Stimulated activated CD8-positive, alpha-beta memory T cell treated with anti-CD3 and anti-CD28 coated beads, Interleukin-7, amount 100 ng/mL, for 4 hours (primary cell): ENCODE measurements around the gene RBKS.

Experiments
- DNase-seq, 2 donors: peaks; one replicate each; pipeline ENCODE4 v3.0.0-alpha.2; 2020; ENCODE audit warnings: low read depth in 2 of 2

Gene RBKS

GRCh38 chr2:27831279-27832050, 58.7 kb downstream of the RBKS start:
- DNase-seq: no peak

GRCh38 chr2:27830656-27831055, 59.5 kb downstream of the RBKS start:
- no peak for DNase-seq

- DNase-seq: no peak
Observed at GRCh38 chr2:27829791-27830190, 60.4 kb downstream of the RBKS start.

- DNase-seq: no peak
Observed at GRCh38 chr2:27828305-27828704, 61.9 kb downstream of the RBKS start.

- no peak for DNase-seq
Observed at GRCh38 chr2:27824401-27824800, 65.8 kb downstream of the RBKS start.

- no peak for DNase-seq
Observed at GRCh38 chr2:27823569-27823968, 66.6 kb downstream of the RBKS start.

GRCh38 chr2:27823135-27823534, 67.1 kb downstream of the RBKS start:
- no peak for DNase-seq

- DNase-seq: no peak
Observed at GRCh38 chr2:27822049-27822448, 68.1 kb downstream of the RBKS start.

GRCh38 chr2:27815860-27816438, 74.2 kb downstream of the RBKS start:
- no peak for DNase-seq

GRCh38 chr2:27814758-27815157, 75.4 kb downstream of the RBKS start:
- DNase-seq: no peak

GRCh38 chr2:27811768-27812167, 78.4 kb downstream of the RBKS start:
- DNase-seq: no peak

- no peak for DNase-seq
Observed at GRCh38 chr2:27810455-27810854, 79.7 kb downstream of the RBKS start.

- DNase-seq: no peak
Observed at GRCh38 chr2:27809761-27810241, 80.4 kb downstream of the RBKS start.

GRCh38 chr2:27808984-27809383, 81.2 kb downstream of the RBKS start:
- DNase-seq: no peak

GRCh38 chr2:27808418-27808817, 81.8 kb downstream of the RBKS start:
- DNase-seq: no peak

GRCh38 chr2:27807476-27807875, 82.7 kb downstream of the RBKS start:
- DNase-seq: no peak

GRCh38 chr2:27806311-27807059, 83.7 kb downstream of the RBKS start:
- DNase-seq: no peak

GRCh38 chr2:27805180-27805579, 85.0 kb downstream of the RBKS start:
- DNase-seq: no peak

GRCh38 chr2:27804146-27804545, 86.0 kb downstream of the RBKS start:
- DNase-seq: no peak

GRCh38 chr2:27803046-27803445, 87.1 kb downstream of the RBKS start:
- no peak for DNase-seq

- no peak for DNase-seq
Observed at GRCh38 chr2:27802547-27802946, 87.6 kb downstream of the RBKS start.

GRCh38 chr2:27800856-27801255, 89.3 kb downstream of the RBKS start:
- DNase-seq: no peak

- no peak for DNase-seq
Observed at GRCh38 chr2:27799646-27800010, 90.6 kb downstream of the RBKS start.
